Fibroblast of mammary gland (primary cell): ENCODE results near the gene DCN.

ENCODE experiments used
- DNase-seq: peaks from one replicate; pipeline ENCODE4 v3.0.0-alpha.2; 2010; ENCODE audit warnings: low read depth
- H3K4me3 ChIP-seq: 2 replicates; pipeline ENCODE4 v1.5.1; 2011; ENCODE audit warnings: low read depth, mild to moderate bottlenecking, low read length, moderate library complexity; ENCODE audit not compliant: control insufficient read depth
- CTCF ChIP-seq: conservative IDR thresholded peaks from 2 replicates; pipeline ENCODE4 v1.5.1; 2011; ENCODE audit warnings: low read depth, low read length, inconsistent platforms; ENCODE audit not compliant: control insufficient read depth, insufficient read depth

The DCN gene

GRCh38 chr12:91094032-91094662 lies 88.5 kb downstream of the DCN start:
- H3K4me3 ChIP-seq: no peak overlapping the region
- no peak for TF ChIP-seq CTCF
- DNase-seq: peak; percentile 34

- DNase-seq: no peak
- no peak overlapping the region for H3K4me3 ChIP-seq
- TF ChIP-seq CTCF: no peak
Observed at GRCh38 chr12:91093341-91093740, 89.3 kb downstream of the DCN start.

- no peak for TF ChIP-seq CTCF
- no peak overlapping the region for H3K4me3 ChIP-seq
- DNase-seq: peak; percentile 23
Observed at GRCh38 chr12:91091916-91092715, 90.5 kb downstream of the DCN start.
